GM19043 (cell line): Measurements from ENCODE around the gene LEMD3.

Experiments used
- ATAC-seq: cut with Tn5 transposase; IDR thresholded peaks from one replicate; pipeline ENCODE4 v1.9.1; 2021; ENCODE audit warnings: low read depth; ENCODE audit not compliant: unreplicated experiment

The LEMD3 gene

GRCh38 chr12:65169320-65170208 lies at the start of gene LEMD3:
Gene LEMD3, plus strand, starts transcription at chr12:65169583. Its CDS starts 14 bp downstream, at chr12:65169597.
- ATAC-seq = peak; percentile 91

DNA sequence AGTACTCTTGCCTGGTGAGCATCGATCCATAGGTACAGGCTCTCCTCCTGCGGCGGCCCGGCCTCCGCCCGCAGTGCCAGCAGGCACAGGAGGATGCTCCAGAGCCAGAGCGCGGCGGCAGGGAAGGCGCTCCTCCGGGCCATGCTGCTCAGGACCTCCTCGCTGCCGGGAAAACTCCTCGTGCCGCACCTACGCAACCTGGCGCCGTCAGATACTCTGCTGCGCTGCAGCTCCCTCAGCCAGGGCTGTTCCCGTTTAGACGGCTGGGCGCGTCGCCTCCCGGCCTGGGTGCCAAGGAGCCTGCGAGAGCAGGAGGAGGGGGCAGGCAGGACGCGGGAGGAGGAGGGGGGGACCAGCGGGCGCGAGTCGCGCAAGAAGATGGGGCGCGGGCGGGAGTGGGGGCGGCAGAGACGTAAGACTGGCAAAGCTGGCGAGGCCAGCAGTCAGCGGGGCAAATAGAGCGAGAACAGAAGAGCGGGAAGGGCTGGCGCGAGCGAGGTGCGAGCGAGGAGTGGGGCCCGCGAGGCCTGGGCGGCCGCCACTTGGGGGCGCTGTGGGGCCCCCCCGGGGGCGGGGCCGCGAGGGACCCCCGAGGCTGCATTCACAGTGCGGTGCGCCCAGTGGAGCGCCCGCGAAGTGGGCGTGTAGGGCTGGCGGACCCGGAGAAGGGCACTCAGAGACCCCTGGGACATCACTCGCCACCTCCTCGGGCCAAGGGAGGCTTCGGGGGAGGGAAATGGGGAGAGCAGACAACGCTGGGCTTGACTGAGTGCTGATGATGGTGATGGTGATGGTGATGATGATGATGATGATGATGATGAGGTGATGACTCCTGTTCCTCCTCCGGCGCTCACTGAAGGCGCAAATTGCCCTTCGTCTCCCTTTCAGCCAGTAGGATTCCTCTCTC lies 48.1 kb upstream of the LEMD3 start, which contains the start of gene WIF1:
TSS of gene WIF1 (minus strand) at position 257 of the 907 bp plus-strand sequence. CDS start at position 143, 114 bp downstream.
- ATAC-seq = no peak

DNA sequence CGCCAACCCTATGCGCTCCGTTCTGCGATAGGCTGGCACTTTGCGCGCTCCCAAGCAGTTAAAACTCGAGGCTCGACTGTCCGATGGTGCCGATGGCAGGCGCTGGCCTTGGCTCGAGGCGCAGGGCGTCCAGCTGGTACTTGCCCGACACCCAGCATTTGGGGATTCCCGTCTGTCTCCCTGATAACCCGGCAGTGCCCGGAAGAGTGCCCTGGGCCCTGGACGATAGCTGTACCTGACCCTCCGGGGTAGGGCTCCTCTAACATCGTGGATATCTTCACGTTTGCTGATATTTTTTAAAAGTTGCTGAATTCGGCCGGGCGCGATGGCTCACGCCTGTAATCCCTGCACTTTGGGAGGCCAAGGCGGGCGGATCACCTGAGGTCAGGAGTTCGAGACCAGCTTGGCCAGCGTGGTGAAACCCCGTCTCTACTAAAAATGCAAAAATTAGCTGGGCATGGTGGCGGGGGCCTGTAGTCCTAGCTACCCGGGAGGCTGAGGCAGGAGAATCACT lies 47.4 kb upstream of the LEMD3 start:
- no peak for ATAC-seq

- no peak for ATAC-seq
Observed at GRCh38 chr12:65122703-65123102, 46.7 kb upstream of the LEMD3 start.

GRCh38 chr12:65123435-65124063 lies 45.8 kb upstream of the LEMD3 start:
- ATAC-seq = no peak

DNA sequence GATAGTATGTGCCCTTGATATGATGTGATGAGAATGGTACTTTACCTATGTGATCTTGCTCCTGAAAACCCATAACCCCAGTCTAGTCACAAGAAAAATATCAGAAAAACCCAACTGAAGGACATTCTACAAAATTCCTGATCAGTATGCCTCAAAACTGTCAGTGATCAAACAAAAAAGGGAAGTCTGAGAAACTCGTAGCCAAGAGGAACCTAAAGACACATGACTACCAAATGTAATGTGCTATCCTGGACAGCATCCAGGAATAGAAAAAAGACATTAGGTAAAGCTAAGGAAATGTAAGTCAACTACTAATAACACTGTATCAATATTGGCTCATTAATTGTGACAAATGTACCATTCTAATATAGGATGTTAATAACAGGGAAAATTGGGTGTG lies 44.1 kb upstream of the LEMD3 start:
- no peak for ATAC-seq

- ATAC-seq = no peak
Observed at GRCh38 chr12:65125975-65126374, 43.4 kb upstream of the LEMD3 start.

- no peak for ATAC-seq
Observed at GRCh38 chr12:65126482-65126881, 42.9 kb upstream of the LEMD3 start.

- ATAC-seq = no peak
Observed at GRCh38 chr12:65133879-65134278, 35.5 kb upstream of the LEMD3 start.

DNA sequence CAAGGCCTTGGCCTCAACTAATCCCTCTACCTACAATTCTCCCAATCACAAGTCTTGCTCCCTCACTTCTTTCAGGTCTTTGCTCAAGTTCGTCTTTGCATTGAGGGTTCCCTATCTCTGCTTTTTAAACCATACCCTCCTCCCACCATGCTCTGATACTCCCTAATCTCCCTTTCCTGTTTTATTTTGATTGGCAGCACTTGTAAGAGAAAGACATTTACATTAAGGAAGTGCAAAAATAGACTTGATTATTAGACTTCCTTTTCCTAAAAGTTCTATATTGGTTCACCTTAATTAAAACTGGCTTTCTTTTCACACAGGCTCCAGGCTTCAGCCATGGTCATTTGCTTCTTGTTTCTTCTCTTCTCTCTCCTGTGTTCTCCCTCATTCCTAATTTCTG lies 30.0 kb upstream of the LEMD3 start:
- no peak for ATAC-seq

DNA sequence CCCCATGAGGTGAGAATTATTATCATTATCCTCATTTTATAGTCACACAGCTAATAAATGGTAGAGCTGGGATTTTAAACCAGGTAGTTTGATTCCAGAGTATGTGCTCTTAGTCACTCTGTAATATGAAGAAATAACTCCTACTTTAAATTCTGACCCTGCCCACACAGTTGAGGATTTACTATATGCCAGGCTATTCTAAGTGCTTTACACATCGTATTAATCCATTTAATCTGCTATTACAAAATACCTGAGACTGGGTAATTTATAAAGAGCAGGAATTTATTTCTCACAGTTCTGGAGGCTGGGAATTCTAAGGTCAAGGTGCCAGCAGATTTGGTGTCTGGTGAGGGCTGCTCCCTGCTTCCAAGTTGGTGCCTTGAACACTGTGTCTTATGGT lies 28.6 kb upstream of the LEMD3 start:
- no peak for ATAC-seq

DNA sequence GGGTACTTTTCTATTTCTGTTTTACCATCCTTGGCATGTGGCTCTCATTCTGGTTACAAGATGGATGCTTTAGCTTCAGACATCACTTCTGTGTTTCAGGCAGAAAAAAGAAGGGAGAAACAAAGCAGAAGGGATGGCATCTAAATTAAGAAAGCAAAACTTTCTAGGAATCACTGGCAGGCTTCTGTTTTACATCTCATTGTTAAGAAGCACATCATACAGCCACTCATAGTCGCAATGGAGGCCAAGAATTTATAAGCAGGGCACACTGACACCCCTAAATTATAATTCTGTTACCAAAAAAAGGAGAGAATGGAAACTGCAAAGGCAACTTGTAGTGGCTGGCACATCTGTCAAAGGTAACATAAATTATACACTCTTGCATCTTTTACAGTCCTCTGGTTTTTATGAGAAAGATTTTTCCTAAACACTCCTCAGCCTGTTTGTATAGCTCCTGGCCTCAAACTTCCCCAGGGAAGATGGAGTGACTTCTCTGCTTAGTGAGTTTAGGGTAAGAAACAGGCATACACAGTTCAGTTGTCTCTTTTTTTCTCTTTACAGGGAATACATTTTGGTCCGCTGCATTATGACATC lies 22.0 kb upstream of the LEMD3 start:
- no peak for ATAC-seq

DNA sequence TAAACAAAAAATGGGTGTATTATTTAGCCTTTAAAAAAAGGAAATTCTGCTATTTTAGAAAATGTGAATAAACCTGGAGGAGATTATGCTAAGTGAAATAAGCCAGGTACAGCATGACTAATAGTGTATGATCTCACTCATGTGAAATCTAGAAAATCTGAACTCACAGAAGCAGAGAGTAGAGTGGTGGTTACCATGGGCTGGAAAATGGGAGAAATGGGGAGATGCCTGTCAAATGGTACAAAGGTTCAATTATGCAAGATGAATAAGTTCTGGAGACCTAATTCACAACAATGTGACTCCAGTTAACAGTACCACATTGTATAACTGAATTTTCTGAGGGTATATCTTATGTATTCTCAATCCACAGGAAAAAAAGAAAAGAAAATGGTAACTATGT lies 17.4 kb upstream of the LEMD3 start:
- no peak for ATAC-seq

- ATAC-seq = no peak
Observed at GRCh38 chr12:65152596-65152995, 16.8 kb upstream of the LEMD3 start.

GRCh38 chr12:65155784-65156183 lies 13.6 kb upstream of the LEMD3 start:
- no peak for ATAC-seq

- ATAC-seq = peak; percentile 93
Observed at GRCh38 chr12:65156366-65156841, 13.0 kb upstream of the LEMD3 start.

DNA sequence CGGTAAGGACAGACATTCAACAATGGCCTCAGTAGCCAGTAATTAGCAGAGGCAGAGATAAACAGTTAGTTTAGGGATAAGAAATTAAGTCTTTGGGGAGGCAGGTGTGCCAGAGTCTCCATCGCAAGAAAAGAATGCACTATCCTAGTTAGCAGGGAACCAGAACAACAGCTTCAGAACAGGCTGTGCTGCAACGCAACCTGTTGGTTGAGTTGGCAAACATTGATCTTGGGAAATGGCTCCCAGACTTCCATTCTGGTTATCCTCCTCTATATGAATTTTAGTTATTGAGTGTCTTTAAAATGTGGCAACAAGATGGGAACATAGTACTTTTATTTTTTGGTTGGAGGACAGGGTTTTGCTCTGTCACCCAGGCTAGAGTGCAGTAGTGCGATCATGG lies 12.3 kb upstream of the LEMD3 start:
- ATAC-seq = no peak

DNA sequence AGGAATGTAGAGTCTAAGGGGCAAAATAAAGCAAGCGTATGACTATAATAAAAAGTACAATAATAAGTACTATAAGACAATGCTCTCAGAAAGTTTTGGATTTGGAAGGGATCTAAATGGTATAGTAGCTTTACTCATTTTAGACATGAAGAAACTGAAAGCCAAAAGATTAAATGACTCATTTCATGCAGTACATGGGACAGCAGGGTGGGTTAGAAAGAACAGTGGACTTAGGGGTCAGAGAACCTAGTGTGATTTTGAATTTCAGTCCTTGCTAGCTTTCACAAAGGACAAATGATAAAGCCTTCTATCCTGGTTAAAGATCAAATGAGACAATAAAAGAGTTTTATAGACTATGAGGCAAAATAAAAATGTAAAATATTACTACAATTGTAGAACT lies 6.8 kb upstream of the LEMD3 start:
- peak; percentile 50 for ATAC-seq

GRCh38 chr12:65164244-65164643 lies 5.1 kb upstream of the LEMD3 start:
- ATAC-seq = no peak

- ATAC-seq = no peak
Observed at GRCh38 chr12:65164774-65165173, 4.6 kb upstream of the LEMD3 start.
